Tibial artery (tissue), 4 donors: ENCODE measurements around the gene B4GALNT1.
"Not testable (repeated sequence)": the region's sequence is repeated elsewhere in the genome, so short reads cannot be mapped to it uniquely, and the experiment has no call there.

Source experiments
- DNase-seq, 2 donors: peaks; one replicate each; pipeline ENCODE4 v3.0.0-alpha.2; 2019
- H3K27ac ChIP-seq, 2 donors: fragments of 200-600 bp; sonication (generic) in 1 of 2; 1 replicate in 1 of 2; 2 replicates in 1 of 2; pipeline ENCODE4 v1.5.1; 2018 to 2019; ENCODE audit warnings: mild to moderate bottlenecking in 1 of 2
- H3K27me3 ChIP-seq, 2 donors: fragments of 200-600 bp; sonication (generic) in 1 of 2; one replicate each; pipeline versions ENCODE4 v1.5.1 to v1.6.0; 2016 to 2019
- H3K36me3 ChIP-seq, 3 donors: fragments of 200-600 bp; sonication (generic) in 2 of 3; one replicate each; pipeline ENCODE4 v1.5.1; 2016 to 2019; ENCODE audit warnings: mild to moderate bottlenecking in 2 of 3
- H3K4me1 ChIP-seq, 4 donors: fragments of 200-600 bp; sonication (generic) in 2 of 4; 1 replicate in 3 of 4; 2 replicates in 1 of 4; pipeline ENCODE4 v1.5.1; 2016 to 2019
- H3K4me3 ChIP-seq, 2 donors: fragments of 200-600 bp; sonication (generic) in 1 of 2; 1 replicate in 1 of 2; 2 replicates in 1 of 2; pipeline ENCODE4 v1.5.1; 2018 to 2019; ENCODE audit warnings: mild to moderate bottlenecking in 2 of 2
- H3K9me3 ChIP-seq, 3 donors: fragments of 200-600 bp; sonication (generic) in 1 of 3; one replicate each; pipeline ENCODE4 v1.5.1; 2016 to 2019
- CTCF ChIP-seq, 2 experiments: fragments of 200-600 bp in 1 of 2; fragments of 450-650 bp in 1 of 2; IDR thresholded peaks; one replicate each; pipeline ENCODE4 v1.5.1; 2017 to 2019; ENCODE audit warnings: antibody characterized with exemption in 2 of 2, mild to moderate bottlenecking in 1 of 2, moderate library complexity in 1 of 2
- intact Hi-C: fragments of 100-400 bp; cut with DNase I; formaldehyde crosslinking; loops from one replicate; pipeline ENCODE4 v1.15.0; 2023; ENCODE audit warnings: low total_unique reads

Gene B4GALNT1

GRCh38 chr12:57591782-57592325, 41.1 kb downstream of the B4GALNT1 start:
- peak in 1 of 2 donors; percentile 40 for DNase-seq
- Histone ChIP-seq H3K4me3 (peak overlapping the region; percentile 74 to 91), H3K9me3 (no peaks in the 10 kb centered on the region), H3K27me3 (no peaks in the 10 kb centered on the region), H3K27ac (peak overlapping the region; percentile 81 to 85), H3K36me3 (peaks cover 14 to 27% (median 18%) of the 10 kb centered on the region in 3 donors), H3K4me1 (peaks cover 0 to 28% (median 15%) of the 10 kb centered on the region in 4 donors)
- no peak for TF ChIP-seq CTCF (IDR thresholded peaks at IDR 0.05)
- intact Hi-C loops: no loop called here

- no peaks in the 10 kb centered on the region for H3K9me3 ChIP-seq
- intact Hi-C loops: no loop called here
- peak within 1 kb of the TSS; percentile 81 to 85 for H3K27ac ChIP-seq
- H3K4me1 ChIP-seq: peaks cover 0 to 28% (median 14%) of the 10 kb centered on the region in 4 donors
- TF ChIP-seq CTCF (IDR thresholded peaks at IDR 0.05): no peak
- peak within 1 kb of the TSS; percentile 74 to 91 for H3K4me3 ChIP-seq
- no peaks in the 10 kb centered on the region for H3K27me3 ChIP-seq
- DNase-seq: peak; percentile 71 to 91
- peaks cover 11 to 24% (median 12%) of the 10 kb centered on the region in 3 donors for H3K36me3 ChIP-seq
Observed at GRCh38 chr12:57590864-57591781, 41.9 kb downstream of the B4GALNT1 start, which contains the start of gene PIP4K2C. PIP4K2C (plus strand) TSS chr12:57591192; CDS start chr12:57591290, 98 bp downstream.

GRCh38 chr12:57590479-57590863, 42.5 kb downstream of the B4GALNT1 start:
- peak overlapping the region; percentile 81 to 85 for H3K27ac ChIP-seq
- H3K9me3 ChIP-seq: no peaks in the 10 kb centered on the region
- peaks cover 0 to 28% (median 12%) of the 10 kb centered on the region in 4 donors for H3K4me1 ChIP-seq
- DNase-seq: no peak
- intact Hi-C loops: no loop called here
- H3K4me3 ChIP-seq: peak overlapping the region; percentile 74 to 91
- peaks cover 5 to 17% (median 6%) of the 10 kb centered on the region in 3 donors for H3K36me3 ChIP-seq
- no peak for TF ChIP-seq CTCF (IDR thresholded peaks at IDR 0.05)
- H3K27me3 ChIP-seq: peaks cover 0 to under 1% of the 10 kb centered on the region in 2 donors

- H3K27ac ChIP-seq, H3K4me3 ChIP-seq, intact Hi-C loops, DNase-seq, H3K27me3 ChIP-seq, H3K36me3 ChIP-seq, H3K9me3 ChIP-seq: not testable (repeated sequence)
- H3K4me1 ChIP-seq: peaks cover 0 to 28% (median 12%) of the 10 kb centered on the region in 4 donors
Observed at GRCh38 chr12:57588951-57589610, 43.9 kb downstream of the B4GALNT1 start.

- H3K9me3 ChIP-seq: no peaks in the 10 kb centered on the region
- no peak overlapping the region for H3K4me3 ChIP-seq
- DNase-seq: no peak
- intact Hi-C loops: no loop called here
- TF ChIP-seq CTCF (IDR thresholded peaks at IDR 0.05): no peak
- H3K27ac ChIP-seq: no peak overlapping the region
- H3K27me3 ChIP-seq: peaks cover 0 to 6% of the 10 kb centered on the region in 2 donors
- H3K36me3 ChIP-seq: no peaks in the 10 kb centered on the region
- peaks cover 0 to 13% (median 4%) of the 10 kb centered on the region in 4 donors for H3K4me1 ChIP-seq
Observed at GRCh38 chr12:57586832-57587429, 46.1 kb downstream of the B4GALNT1 start.
